GM13976 (cell line): ENCODE measurements around the gene MYO10.

Source experiments
- DNase-seq: peaks from one replicate; pipeline ENCODE4 v3.0.0; 2012; ENCODE audit warnings: low spot score
- CTCF ChIP-seq: IDR thresholded peaks from 2 replicates; pipeline ENCODE4 v1.5.1; 2012; ENCODE audit warnings: borderline replicate concordance, mild to moderate bottlenecking; ENCODE audit not compliant: insufficient read depth; ENCODE audit errors: extremely low read depth, missing control alignments, control extremely low read depth
- in situ Hi-C: fragments of 300-500 bp; cut with MboI; formaldehyde crosslinking; loops from one replicate; pipeline ENCODE4 v1.12.0; 2022; ENCODE audit warnings: low sequenced_read_pairs, mixed read lengths, inconsistent platforms; ENCODE audit not compliant: unreplicated experiment

Gene MYO10

GRCh38 chr5:16809395-16810207 lies 126.5 kb downstream of the MYO10 start:
- in situ Hi-C loops, result no loop called here
- no peak for TF ChIP-seq CTCF
- no peak for DNase-seq

- no peak for TF ChIP-seq CTCF
- no peak for DNase-seq
- in situ Hi-C loops, result no loop called here
These were observed 127.1 kb downstream of the MYO10 start for GRCh38 chr5:16809010-16809394.

GRCh38 chr5:16808021-16808420 lies 128.1 kb downstream of the MYO10 start:
- no peak for DNase-seq
- in situ Hi-C loops, result no loop called here
- no peak for TF ChIP-seq CTCF

- in situ Hi-C loops, result no loop called here
- no peak for TF ChIP-seq CTCF
- DNase-seq, result no peak
These were observed 128.6 kb downstream of the MYO10 start for GRCh38 chr5:16807547-16807864.

- no peak for TF ChIP-seq CTCF
- DNase-seq, result no peak
- in situ Hi-C loops, result no loop called here
These were observed 129.2 kb downstream of the MYO10 start for GRCh38 chr5:16806711-16807546.

- DNase-seq, result no peak
- in situ Hi-C loops, result no loop called here
- no peak for TF ChIP-seq CTCF
These were observed 130.6 kb downstream of the MYO10 start for GRCh38 chr5:16805486-16805885.
